Neural cell (in vitro differentiated cells): ENCODE data around the gene TMC2. TPM values are rescaled to one million over a fixed set of nuclear protein-coding genes. Genes with fewer than 3 reads are reported as not detected.

Source experiments
- H2AFZ ChIP-seq: fragments of 200-600, 300-800 bp; sonication (generic), shearing (Covaris generic); 2 replicates; pipeline ENCODE4 v1.6.0; 2014; ENCODE audit warnings: low read depth, mild to moderate bottlenecking, antibody characterized with exemption, low read length, moderate library complexity
- H3F3A ChIP-seq: fragments of 200-600 bp; shearing (Covaris generic); 2 replicates; pipeline ENCODE4 v1.6.1; 2016; ENCODE audit warnings: mild to moderate bottlenecking, moderate library complexity, mixed read lengths, antibody characterized with exemption, low read length; ENCODE audit not compliant: insufficient read depth, poor library complexity, severe bottlenecking
- H3K27ac ChIP-seq: fragments of 200-600, 300-800 bp; sonication (generic), shearing (Covaris generic); 2 replicates; pipeline ENCODE4 v1.5.1; 2014; ENCODE audit warnings: mild to moderate bottlenecking, low read length, moderate library complexity
- H3K27me3 ChIP-seq: fragments of 300-800, 200-600 bp; sonication (generic), shearing (Covaris generic); 2 replicates; pipeline ENCODE4 v1.6.0; 2014; ENCODE audit warnings: mild to moderate bottlenecking, low read depth, low read length, moderate library complexity; ENCODE audit not compliant: insufficient read depth
- H3K36me3 ChIP-seq: fragments of 300-800, 200-600 bp; sonication (generic), shearing (Covaris generic); 2 replicates; pipeline ENCODE4 v1.5.1; 2014; ENCODE audit warnings: mild to moderate bottlenecking, antibody characterized with exemption, low read length, moderate library complexity; ENCODE audit not compliant: insufficient read depth
- H3K4me2 ChIP-seq: fragments of 300-800, 200-600 bp; sonication (generic), shearing (Covaris generic); 2 replicates; pipeline ENCODE4 v1.6.0; 2014; ENCODE audit warnings: mild to moderate bottlenecking, low read length
- H3K4me3 ChIP-seq: fragments of 300-800, 200-600 bp; sonication (generic), shearing (Covaris generic); 2 replicates; pipeline ENCODE4 v1.5.1; 2014; ENCODE audit warnings: mild to moderate bottlenecking, low read length, moderate library complexity
- H3K79me2 ChIP-seq: fragments of 200-600 bp; shearing (Covaris generic); replicated peaks from 2 replicates; pipeline ENCODE4 v1.6.0; 2014; ENCODE audit warnings: mild to moderate bottlenecking, low read length, moderate library complexity; ENCODE audit not compliant: insufficient read depth
- H3K9ac ChIP-seq: fragments of 300-800, 200-600 bp; sonication (generic), shearing (Covaris generic); 2 replicates; pipeline ENCODE4 v1.6.1; 2016; ENCODE audit warnings: mild to moderate bottlenecking, low read length, mixed read lengths
- H3K9me2 ChIP-seq: fragments of 200-600 bp; shearing (Covaris generic); 2 replicates; pipeline ENCODE4 v1.6.1; 2016; ENCODE audit warnings: mild to moderate bottlenecking, low read length, mixed read lengths; ENCODE audit not compliant: insufficient read depth
- H3K9me3 ChIP-seq: fragments of 200-600, 300-800 bp; sonication (generic), shearing (Covaris generic); 2 replicates; pipeline ENCODE4 v1.6.1; 2016; ENCODE audit warnings: mild to moderate bottlenecking, mixed run types, low read length, moderate library complexity, mixed read lengths
- H4K20me1 ChIP-seq: fragments of 200-600 bp; shearing (Covaris generic); 2 replicates; pipeline ENCODE4 v1.6.1; 2016; ENCODE audit warnings: mild to moderate bottlenecking, mixed run types; ENCODE audit not compliant: insufficient read depth
- CTCF ChIP-seq: fragments of 450-650 bp; IDR thresholded peaks from 2 replicates; pipeline ENCODE4 v1.5.1; 2014; ENCODE audit warnings: antibody characterized with exemption, mild to moderate bottlenecking, moderate library complexity; ENCODE audit not compliant: poor library complexity, severe bottlenecking
- EP300 ChIP-seq: fragments of 450-650 bp; conservative IDR thresholded peaks from 2 replicates; pipeline ENCODE4 v1.6.1; 2014; ENCODE audit warnings: antibody characterized with exemption, mild to moderate bottlenecking, moderate library complexity; ENCODE audit not compliant: poor library complexity, severe bottlenecking
- RAD21 ChIP-seq: fragments of 450-650 bp; conservative IDR thresholded peaks from 2 replicates; pipeline ENCODE4 v1.6.1; 2014; ENCODE audit warnings: antibody characterized with exemption, mild to moderate bottlenecking, moderate library complexity
- REST ChIP-seq: IDR thresholded peaks from 2 replicates; pipeline ENCODE4 v1.6.1; 2012; ENCODE audit warnings: borderline replicate concordance
- SMC3 ChIP-seq: fragments of 450-650 bp; conservative IDR thresholded peaks from 2 replicates; pipeline ENCODE4 v1.6.1; 2014; ENCODE audit warnings: antibody characterized with exemption, mild to moderate bottlenecking, moderate library complexity; ENCODE audit not compliant: poor library complexity
- TAF1 ChIP-seq: IDR thresholded peaks from 2 replicates; pipeline ENCODE4 v1.6.1; 2012; ENCODE audit warnings: low read depth
- polyA plus RNA-seq: library from polyadenylated mRNA; depleted of rRNA; stranded (reverse); fragments of >200 nt; gene quantifications from 2 replicates; pipeline ENCODE4 v1.2.3, GENCODE V29; 2014

TMC2 gene
- polyA plus RNA-seq, 1 donor from 2014 or later: 0.11 TPM

GRCh38 chr20:2541940-2542339, 5.6 kb downstream of the TMC2 start:
- Histone ChIP-seq H3K27ac (no peak overlapping the region), H3K9me3 (no peaks in the 10 kb centered on the region), H3K9ac (no peak overlapping the region), H2AFZ (no peak overlapping the region), H3K79me2 (no peaks in the 10 kb centered on the region), H3K36me3 (no peaks in the 10 kb centered on the region), H3K27me3 (no peaks in the 10 kb centered on the region), H4K20me1 (no peaks in the 10 kb centered on the region), H3F3A (no peaks in the 10 kb centered on the region), H3K9me2 (no peaks in the 10 kb centered on the region), H3K4me3 (no peak overlapping the region), H3K4me2 (no peak overlapping the region)
- TF ChIP-seq TAF1: no peak
- no peak for TF ChIP-seq REST
- TF ChIP-seq RAD21: no peak
- TF ChIP-seq SMC3: no peak
- no peak for TF ChIP-seq CTCF

GRCh38 chr20:2542361-2542760, 6.0 kb downstream of the TMC2 start:
- H3F3A ChIP-seq: no peaks in the 10 kb centered on the region
- H2AFZ ChIP-seq: no peak overlapping the region
- no peak overlapping the region for H3K27ac ChIP-seq
- no peaks in the 10 kb centered on the region for H3K9me2 ChIP-seq
- H3K4me3 ChIP-seq: no peak overlapping the region
- no peaks in the 10 kb centered on the region for H4K20me1 ChIP-seq
- no peaks in the 10 kb centered on the region for H3K36me3 ChIP-seq
- H3K4me2 ChIP-seq: no peak overlapping the region
- H3K27me3 ChIP-seq: no peaks in the 10 kb centered on the region
- no peaks in the 10 kb centered on the region for H3K79me2 ChIP-seq
- no peaks in the 10 kb centered on the region for H3K9me3 ChIP-seq
- H3K9ac ChIP-seq: no peak overlapping the region
- TF ChIP-seq REST: no peak
- TF ChIP-seq EP300: no peak
- no peak for TF ChIP-seq TAF1
